ENCODE data around the gene GSDMA.
"Not testable (repeated sequence)": the region's sequence is repeated elsewhere in the genome, so short reads cannot be mapped to it uniquely, and the experiment has no call there.

Gene GSDMA

GRCh38 chr17:39939588-39940419 lies 23.0 kb upstream of the GSDMA start:
- Mint-ChIP-seq H3K36me3 (no peaks in the 10 kb centered on the region), H3K9me3 (peaks cover 0 to 3% of the 10 kb centered on the region in 2 donors), H3K4me1 (peaks cover 26 to 42% of the 10 kb centered on the region in 2 donors), H3K4me3 (peak overlapping the region in 1 of 2 donors; percentile 8), H3K27ac (peak overlapping the region; percentile 49), H3K27me3 (no peaks in the 10 kb centered on the region)
- DNase-seq (peak; percentile 44), ATAC-seq (replicated peaks) (peak; percentile 93 to 96)

- no peak for DNase-seq
- Mint-ChIP-seq H3K4me1 (peaks cover 33 to 46% of the 10 kb centered on the region in 2 donors), H3K9me3 (peaks cover 0 to 3% of the 10 kb centered on the region in 2 donors), H3K27ac (peak overlapping the region; percentile 51), H3K27me3 (no peaks in the 10 kb centered on the region), H3K36me3 (no peaks in the 10 kb centered on the region), H3K4me3 (no peak overlapping the region)
- no peak for ATAC-seq (replicated peaks)
These were observed 19.0 kb upstream of the GSDMA start for GRCh38 chr17:39943702-39944392.

GRCh38 chr17:39944393-39944711 lies 18.5 kb upstream of the GSDMA start:
- no peak overlapping the region for H3K4me3 Mint-ChIP-seq
- H3K27ac Mint-ChIP-seq, result no peak overlapping the region
- peaks cover 32 to 46% of the 10 kb centered on the region in 2 donors for H3K4me1 Mint-ChIP-seq
- no peaks in the 10 kb centered on the region for H3K36me3 Mint-ChIP-seq
- no peaks in the 10 kb centered on the region for H3K27me3 Mint-ChIP-seq
- peaks cover 0 to 3% of the 10 kb centered on the region in 2 donors for H3K9me3 Mint-ChIP-seq
- ATAC-seq (replicated peaks), result no peak
- no peak for DNase-seq

DNA sequence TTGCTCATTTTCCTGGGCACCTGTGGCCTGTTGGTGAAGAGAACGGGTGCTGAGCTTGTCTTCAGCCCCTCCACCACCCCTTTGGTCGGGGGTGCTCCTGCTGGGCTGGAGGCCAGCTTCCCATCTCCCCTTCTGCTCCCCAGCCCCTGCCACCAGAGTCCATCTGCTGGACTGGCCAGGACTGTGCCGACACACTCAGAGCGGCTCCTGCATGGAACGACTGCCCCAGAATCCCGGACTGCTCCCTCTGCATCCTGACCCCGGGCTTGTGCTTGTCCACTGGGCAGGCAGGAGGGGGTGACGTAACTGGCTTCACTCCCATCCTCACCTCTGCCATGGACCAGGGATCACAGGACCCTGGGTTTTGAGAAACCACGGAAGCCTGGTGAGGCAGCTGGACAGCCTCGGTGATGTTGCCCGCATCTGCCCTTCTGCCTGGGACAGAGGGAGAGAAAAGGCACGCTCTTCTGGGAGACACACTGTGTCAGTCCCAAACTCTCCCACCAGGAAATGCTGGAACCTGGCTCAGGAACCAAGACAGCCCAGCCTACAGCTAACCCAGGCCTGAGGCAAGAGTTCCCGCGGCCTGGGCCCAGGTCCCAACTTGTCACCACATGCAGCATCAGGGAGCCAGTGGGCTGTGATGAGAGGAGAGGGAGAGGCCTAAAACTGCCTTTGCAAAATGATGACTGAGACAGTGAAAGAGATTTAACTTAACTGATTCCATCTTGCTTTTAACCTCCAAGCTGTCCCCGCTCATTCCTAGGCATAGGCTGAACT lies 16.1 kb upstream of the GSDMA start:
- Mint-ChIP-seq H3K27ac (no peak overlapping the region), H3K4me1 (peaks cover 28 to 45% of the 10 kb centered on the region in 2 donors), H3K4me3 (no peak overlapping the region), H3K27me3 (no peaks in the 10 kb centered on the region), H3K36me3 (no peaks in the 10 kb centered on the region), H3K9me3 (peaks cover 0 to 3% of the 10 kb centered on the region in 2 donors)
- DNase-seq, result no peak
- no peak for ATAC-seq (replicated peaks)

- peak overlapping the region; percentile 57 for H3K27ac Mint-ChIP-seq
- not testable (repeated sequence) for H3K27me3 Mint-ChIP-seq; H3K4me3 Mint-ChIP-seq; ATAC-seq (replicated peaks); DNase-seq; H3K36me3 Mint-ChIP-seq; H3K9me3 Mint-ChIP-seq
- H3K4me1 Mint-ChIP-seq, result peaks cover 30 to 57% of the 10 kb centered on the region in 2 donors
These were observed 14.3 kb upstream of the GSDMA start for GRCh38 chr17:39948489-39948828.

DNA sequence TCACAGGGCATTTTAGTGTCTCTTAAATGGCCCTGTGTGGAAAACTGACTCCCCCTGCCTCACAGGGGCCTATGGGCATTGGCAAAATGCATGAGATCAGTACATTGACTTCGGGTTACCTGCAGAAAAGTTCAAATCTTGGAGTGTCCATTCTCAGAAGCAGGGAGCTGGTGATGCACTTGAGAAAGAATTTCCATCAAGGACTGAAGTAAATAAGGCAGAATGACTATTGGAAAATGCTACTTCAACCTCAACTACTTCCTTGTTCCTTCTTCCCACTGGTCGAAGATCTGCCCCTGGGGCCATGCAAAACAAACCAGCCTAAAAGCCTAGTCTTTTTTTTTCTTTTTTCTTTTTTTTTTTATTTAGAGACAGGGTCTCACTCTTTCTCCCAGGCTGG lies 13.8 kb upstream of the GSDMA start:
- ATAC-seq (replicated peaks) (no peak), DNase-seq (no peak)
- Mint-ChIP-seq H3K4me3 (no peak overlapping the region), H3K27ac (peak overlapping the region; percentile 57), H3K27me3 (no peaks in the 10 kb centered on the region), H3K36me3 (no peaks in the 10 kb centered on the region), H3K4me1 (peaks cover 29 to 55% of the 10 kb centered on the region in 2 donors), H3K9me3 (no peaks in the 10 kb centered on the region)

- no peaks in the 10 kb centered on the region for H3K36me3 Mint-ChIP-seq
- no peaks in the 10 kb centered on the region for H3K27me3 Mint-ChIP-seq
- H3K9me3 Mint-ChIP-seq, result no peaks in the 10 kb centered on the region
- peaks cover 30 to 63% of the 10 kb centered on the region in 2 donors for H3K4me1 Mint-ChIP-seq
- H3K4me3 Mint-ChIP-seq, result no peak overlapping the region
- ATAC-seq (replicated peaks) (no peak), DNase-seq (no peak)
- H3K27ac Mint-ChIP-seq, result no peak overlapping the region
These were observed 11.9 kb upstream of the GSDMA start for GRCh38 chr17:39950871-39951348.

GRCh38 chr17:39951924-39952679 lies 10.7 kb upstream of the GSDMA start:
- DNase-seq (no peak), ATAC-seq (replicated peaks) (peak; percentile 12 to 16)
- no peaks in the 10 kb centered on the region for H3K27me3 Mint-ChIP-seq
- peak overlapping the region; percentile 72 to 82 for H3K4me3 Mint-ChIP-seq
- H3K36me3 Mint-ChIP-seq, result no peaks in the 10 kb centered on the region
- no peaks in the 10 kb centered on the region for H3K9me3 Mint-ChIP-seq
- H3K4me1 Mint-ChIP-seq, result peaks cover 30 to 63% of the 10 kb centered on the region in 2 donors
- peak overlapping the region; percentile 20 for H3K27ac Mint-ChIP-seq

DNA sequence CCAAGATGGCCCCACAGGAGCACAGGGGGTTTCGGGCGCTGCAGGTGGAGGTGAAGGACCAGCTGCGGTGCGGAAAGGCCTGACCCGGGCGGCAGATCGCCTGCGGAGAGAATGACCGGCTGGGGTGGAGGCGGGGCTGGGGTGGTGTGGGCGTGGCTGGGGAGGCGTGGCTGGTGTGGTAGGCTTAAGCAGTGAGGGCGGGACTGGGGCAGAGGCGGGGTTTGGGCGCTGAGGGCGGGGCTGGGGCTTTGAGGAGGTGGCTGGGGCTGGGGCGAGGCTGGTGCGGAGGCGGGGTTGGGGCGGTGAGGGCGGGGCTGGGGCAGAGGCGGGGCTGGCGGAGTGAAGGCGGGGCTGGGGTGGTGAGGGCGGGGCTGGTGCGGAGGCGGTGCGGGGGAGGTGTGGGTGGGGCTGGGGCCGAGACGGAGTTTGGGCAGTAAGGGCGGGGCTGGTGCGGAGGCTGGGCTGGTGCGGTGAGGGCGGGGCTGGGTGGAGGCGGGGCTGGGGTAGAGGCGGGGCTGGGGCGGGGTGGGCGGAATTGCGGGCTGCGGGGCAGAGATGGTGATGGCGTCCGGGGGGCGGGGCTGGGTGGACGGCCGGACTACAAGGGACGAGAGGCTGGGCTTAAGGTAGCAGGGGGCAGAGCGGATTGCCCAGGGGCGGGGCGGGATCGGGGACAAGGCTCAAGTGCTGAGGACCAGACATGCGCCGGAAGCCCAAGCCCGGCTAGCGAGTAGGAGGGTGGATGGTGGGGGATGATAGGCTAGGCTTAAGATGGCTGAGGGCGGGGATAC lies 9.9 kb upstream of the GSDMA start:
- no peaks in the 10 kb centered on the region for H3K36me3 Mint-ChIP-seq
- H3K27ac Mint-ChIP-seq, result peak overlapping the region; percentile 89
- peak overlapping the region; percentile 86 to 89 for H3K4me3 Mint-ChIP-seq
- H3K27me3 Mint-ChIP-seq, result no peaks in the 10 kb centered on the region
- peak; percentile 83 for DNase-seq
- peak; percentile 91 for ATAC-seq (replicated peaks)
- peaks cover 26 to 57% of the 10 kb centered on the region in 2 donors for H3K4me1 Mint-ChIP-seq
- H3K9me3 Mint-ChIP-seq, result no peaks in the 10 kb centered on the region

DNA sequence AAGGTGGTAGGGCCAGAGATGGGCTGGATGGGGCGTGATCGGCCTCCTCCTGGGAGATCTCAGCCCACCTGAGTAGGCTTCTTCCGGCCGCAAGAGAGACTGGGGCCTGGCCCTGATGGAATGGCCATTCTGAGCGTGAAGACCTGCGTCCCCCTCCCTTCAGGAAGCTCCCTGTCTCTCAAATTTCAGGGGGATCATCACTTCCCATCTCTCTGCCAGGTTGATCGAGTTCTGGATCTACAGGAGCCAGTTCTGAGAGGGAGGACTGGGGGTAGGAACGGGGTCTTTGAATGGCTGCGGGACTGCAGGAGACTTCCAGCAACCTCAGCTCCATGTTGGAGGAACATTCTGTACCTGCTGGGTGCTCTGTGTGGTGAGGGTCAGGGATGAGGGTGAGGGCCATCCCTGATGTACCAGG lies 9.3 kb upstream of the GSDMA start:
- Mint-ChIP-seq H3K27ac (peak overlapping the region; percentile 89), H3K4me1 (peaks cover 24 to 53% of the 10 kb centered on the region in 2 donors), H3K27me3 (no peaks in the 10 kb centered on the region), H3K4me3 (peak overlapping the region; percentile 86 to 89), H3K9me3 (no peaks in the 10 kb centered on the region), H3K36me3 (no peaks in the 10 kb centered on the region)
- DNase-seq, result no peak
- ATAC-seq (replicated peaks), result no peak

- H3K9me3 Mint-ChIP-seq, result no peaks in the 10 kb centered on the region
- no peaks in the 10 kb centered on the region for H3K36me3 Mint-ChIP-seq
- peaks cover 19 to 51% of the 10 kb centered on the region in 2 donors for H3K4me1 Mint-ChIP-seq
- no peak overlapping the region for H3K27ac Mint-ChIP-seq
- H3K4me3 Mint-ChIP-seq, result no peak overlapping the region
- no peaks in the 10 kb centered on the region for H3K27me3 Mint-ChIP-seq
- DNase-seq (no peak), ATAC-seq (replicated peaks) (no peak)
These were observed 7.9 kb upstream of the GSDMA start for GRCh38 chr17:39954876-39955275.

GRCh38 chr17:39955726-39956225 lies 7.0 kb upstream of the GSDMA start:
- Mint-ChIP-seq H3K4me3 (no peak overlapping the region), H3K36me3 (no peaks in the 10 kb centered on the region), H3K9me3 (no peaks in the 10 kb centered on the region), H3K27ac (peak overlapping the region; percentile 6), H3K27me3 (no peaks in the 10 kb centered on the region), H3K4me1 (peaks cover 16 to 43% of the 10 kb centered on the region in 2 donors)
- ATAC-seq (replicated peaks) (no peak), DNase-seq (no peak)

DNA sequence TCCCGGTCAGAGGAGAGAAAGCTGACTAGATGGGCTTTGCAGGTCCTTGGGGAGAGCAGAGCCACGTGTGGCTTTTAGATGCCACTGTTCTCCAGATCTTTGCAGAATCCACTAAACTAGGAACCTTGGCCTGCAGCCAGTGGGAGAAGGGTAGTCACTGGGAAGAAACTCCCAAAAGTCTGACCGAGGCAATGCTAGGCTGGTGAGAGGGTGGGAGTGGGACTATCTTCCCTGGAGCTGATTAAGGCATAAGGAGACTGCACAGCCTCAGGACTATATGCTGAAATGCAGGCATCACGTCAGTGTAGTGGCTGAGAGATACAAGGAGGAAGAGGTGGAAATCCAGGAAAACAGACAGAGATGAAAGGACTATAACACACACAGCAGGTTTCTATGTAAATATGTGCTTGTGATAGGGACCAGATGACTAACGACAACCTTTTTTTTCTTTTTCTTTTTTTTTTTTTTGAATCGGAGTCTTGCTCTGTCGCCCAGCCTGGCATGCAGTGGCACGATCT lies 2.2 kb upstream of the GSDMA start:
- Mint-ChIP-seq H3K4me3 (no peak overlapping the region), H3K36me3 (no peaks in the 10 kb centered on the region), H3K4me1 (peaks cover 17 to 33% of the 10 kb centered on the region in 2 donors), H3K9me3 (no peaks in the 10 kb centered on the region), H3K27ac (no peak overlapping the region), H3K27me3 (no peaks in the 10 kb centered on the region)
- ATAC-seq (replicated peaks) (no peak), DNase-seq (no peak)
